ENCODE results near the gene AKAP17A.

Gene AKAP17A

DNA sequence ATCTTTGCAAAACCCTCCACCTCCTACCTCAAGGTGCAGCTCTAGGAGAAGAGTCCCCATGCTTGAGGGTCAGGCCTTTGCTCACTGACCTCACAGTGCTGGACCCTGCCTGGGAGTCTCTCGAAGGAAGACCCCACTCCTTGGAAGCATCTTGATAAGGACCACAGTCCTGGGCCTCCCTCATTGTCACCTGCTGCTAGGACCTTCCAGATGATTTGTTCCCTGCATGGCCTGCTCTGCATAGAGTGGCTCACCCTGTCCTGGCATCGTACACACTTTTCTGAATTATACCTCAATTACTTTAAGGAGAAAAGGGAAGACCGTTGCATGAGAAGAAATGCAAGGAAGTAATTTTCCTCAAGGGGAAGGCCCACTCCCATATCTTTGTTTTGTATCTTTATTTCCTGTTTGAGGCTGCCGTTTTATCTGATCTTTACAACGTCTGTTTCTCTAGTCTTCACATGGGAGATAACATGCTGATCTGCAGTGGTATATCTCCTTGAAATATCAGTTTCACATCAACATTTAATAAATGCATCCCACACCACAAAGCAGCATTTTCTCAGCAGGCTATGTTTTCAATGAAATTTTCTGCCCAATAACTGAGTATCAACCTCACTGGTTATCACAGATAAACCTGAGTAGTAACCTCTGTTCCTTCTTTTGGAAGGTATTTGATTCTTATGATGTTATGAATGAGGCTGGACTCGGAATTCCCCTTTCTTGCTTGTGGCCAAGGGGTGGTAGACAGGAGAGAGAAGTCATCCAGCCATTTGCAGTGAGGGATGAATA, 15.0 kb upstream of the AKAP17A start:
- H3F3A ChIP-seq (ENCODE audit: insufficient read depth, low read length): no peaks in the 10 kb centered on the region
- no peak overlapping the region for H3K27ac ChIP-seq (ENCODE audit: low read length)
- no peaks in the 10 kb centered on the region for H3K27me3 ChIP-seq (replicated peaks; ENCODE audit: insufficient read depth, low read length)
- no peaks in the 10 kb centered on the region for H3K79me2 ChIP-seq (ENCODE audit: low read length)
- no peaks in the 10 kb centered on the region for H3K4me1 ChIP-seq (ENCODE audit: low read length)
- H3K36me3 ChIP-seq (replicated peaks; ENCODE audit: insufficient read depth, low read length): no peaks in the 10 kb centered on the region
- H3K4me2 ChIP-seq (ENCODE audit: low read depth, low read length): no peak overlapping the region
- TF ChIP-seq EZH2phosphoT487 (IDR thresholded peaks at IDR 0.05; ENCODE audit: low read length): no peak
- TF ChIP-seq EZH2 (optimal IDR thresholded peaks at IDR 0.05; ENCODE audit: low read depth, low read length): no peak
- TF ChIP-seq CTCF (IDR thresholded peaks at IDR 0.05; ENCODE audit: low read length): no peak
- no peaks in the 10 kb centered on the region for H3K9me3 ChIP-seq (replicated peaks; ENCODE audit: insufficient read depth, low read length)
- no peaks in the 10 kb centered on the region for H4K20me1 ChIP-seq (ENCODE audit: insufficient read depth, low read length)
- no peak overlapping the region for H2AFZ ChIP-seq (ENCODE audit: low read length)
- H3K9ac ChIP-seq (ENCODE audit: low read length): no peak overlapping the region
- H3K4me3 ChIP-seq (ENCODE audit: low read length): no peak overlapping the region
- H3K9me2 ChIP-seq (replicated peaks; ENCODE audit: insufficient read depth, low read length): no peaks in the 10 kb centered on the region
- DNase-seq: no peak

DNA sequence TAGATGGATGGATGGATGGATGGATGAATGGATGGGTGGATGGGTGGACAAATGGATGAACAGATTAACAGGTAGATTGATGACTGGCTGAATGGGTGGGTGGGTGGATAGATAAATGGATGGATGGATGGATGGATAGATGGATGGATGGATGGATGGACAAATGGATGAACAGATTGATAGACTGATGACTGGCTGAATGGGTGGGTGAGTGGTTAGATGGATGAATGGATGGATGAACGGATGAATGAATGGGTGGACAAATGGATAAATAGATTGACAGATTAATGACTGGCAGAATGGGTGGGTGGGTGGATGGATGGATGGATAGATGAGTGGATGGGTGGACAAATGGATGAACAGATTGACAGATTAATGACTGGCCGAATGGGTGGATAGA, 13.6 kb upstream of the AKAP17A start:
- Histone ChIP-seq H2AFZ (ENCODE audit: low read length) (no peak overlapping the region), H3K4me2 (ENCODE audit: low read depth, low read length) (no peak overlapping the region), H3K36me3 (replicated peaks; ENCODE audit: insufficient read depth, low read length) (no peaks in the 10 kb centered on the region), H3K79me2 (ENCODE audit: low read length) (no peaks in the 10 kb centered on the region), H3K27ac (ENCODE audit: low read length) (no peak overlapping the region), H3K9me3 (replicated peaks; ENCODE audit: insufficient read depth, low read length) (no peaks in the 10 kb centered on the region), H3K4me3 (ENCODE audit: low read length) (no peak overlapping the region), H4K20me1 (ENCODE audit: insufficient read depth, low read length) (no peaks in the 10 kb centered on the region), H3K27me3 (replicated peaks; ENCODE audit: insufficient read depth, low read length) (no peaks in the 10 kb centered on the region), H3K4me1 (ENCODE audit: low read length) (no peaks in the 10 kb centered on the region), H3K9me2 (replicated peaks; ENCODE audit: insufficient read depth, low read length) (no peaks in the 10 kb centered on the region), H3F3A (ENCODE audit: insufficient read depth, low read length) (peaks cover 3% of the 10 kb centered on the region), H3K9ac (ENCODE audit: low read length) (no peak overlapping the region)
- DNase-seq: no peak
- TF ChIP-seq EZH2phosphoT487 (IDR thresholded peaks at IDR 0.05; ENCODE audit: low read length) (no peak), CTCF (IDR thresholded peaks at IDR 0.05; ENCODE audit: low read length) (no peak), EZH2 (optimal IDR thresholded peaks at IDR 0.05; ENCODE audit: low read depth, low read length) (no peak)

DNA sequence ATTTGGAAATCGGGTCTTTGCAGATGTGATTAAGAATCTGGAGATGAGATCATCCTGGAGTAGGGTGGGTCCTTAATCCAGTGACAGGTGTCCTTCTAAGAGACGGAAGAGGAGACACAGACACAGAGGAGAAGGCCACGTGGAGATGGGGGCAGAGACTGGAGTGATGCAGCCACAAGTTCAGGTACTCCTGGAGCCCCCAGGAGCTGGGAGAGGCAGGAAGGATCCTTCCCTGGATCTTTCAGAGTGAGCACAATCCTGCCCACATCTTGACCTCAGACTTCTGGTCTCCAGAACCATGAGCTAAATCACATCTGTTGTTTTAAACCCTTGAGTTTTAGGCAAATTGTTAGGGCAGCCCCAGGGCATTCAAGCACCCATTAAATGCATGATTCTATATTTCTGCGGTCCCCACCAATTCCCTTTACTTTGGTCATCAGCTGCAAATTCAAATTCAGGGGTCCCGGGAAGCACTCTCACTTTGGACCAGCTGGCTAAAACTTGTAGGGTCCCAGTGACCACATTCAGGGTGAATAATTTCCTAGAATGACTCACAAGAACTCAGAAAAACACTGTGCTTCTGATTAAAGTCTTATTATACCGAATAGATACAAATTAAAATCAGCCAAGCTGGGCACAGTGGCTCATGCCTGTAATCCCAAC, 12.8 kb upstream of the AKAP17A start:
- no peak for DNase-seq
- Histone ChIP-seq H3K36me3 (replicated peaks; ENCODE audit: insufficient read depth, low read length) (no peaks in the 10 kb centered on the region), H3K79me2 (ENCODE audit: low read length) (no peaks in the 10 kb centered on the region), H3K9me3 (replicated peaks; ENCODE audit: insufficient read depth, low read length) (no peaks in the 10 kb centered on the region), H3K9me2 (replicated peaks; ENCODE audit: insufficient read depth, low read length) (no peaks in the 10 kb centered on the region), H2AFZ (ENCODE audit: low read length) (no peak overlapping the region), H3K4me3 (ENCODE audit: low read length) (no peak overlapping the region), H3K4me1 (ENCODE audit: low read length) (no peaks in the 10 kb centered on the region), H3K27me3 (replicated peaks; ENCODE audit: insufficient read depth, low read length) (no peaks in the 10 kb centered on the region), H4K20me1 (ENCODE audit: insufficient read depth, low read length) (no peaks in the 10 kb centered on the region), H3K4me2 (ENCODE audit: low read depth, low read length) (no peak overlapping the region), H3K9ac (ENCODE audit: low read length) (no peak overlapping the region), H3F3A (ENCODE audit: insufficient read depth, low read length) (peaks cover 4% of the 10 kb centered on the region), H3K27ac (ENCODE audit: low read length) (no peak overlapping the region)
- TF ChIP-seq EZH2 (optimal IDR thresholded peaks at IDR 0.05; ENCODE audit: low read depth, low read length) (no peak), EZH2phosphoT487 (IDR thresholded peaks at IDR 0.05; ENCODE audit: low read length) (no peak)
